Measurements from ENCODE around the gene INSYN2B.

The INSYN2B gene

DNA sequence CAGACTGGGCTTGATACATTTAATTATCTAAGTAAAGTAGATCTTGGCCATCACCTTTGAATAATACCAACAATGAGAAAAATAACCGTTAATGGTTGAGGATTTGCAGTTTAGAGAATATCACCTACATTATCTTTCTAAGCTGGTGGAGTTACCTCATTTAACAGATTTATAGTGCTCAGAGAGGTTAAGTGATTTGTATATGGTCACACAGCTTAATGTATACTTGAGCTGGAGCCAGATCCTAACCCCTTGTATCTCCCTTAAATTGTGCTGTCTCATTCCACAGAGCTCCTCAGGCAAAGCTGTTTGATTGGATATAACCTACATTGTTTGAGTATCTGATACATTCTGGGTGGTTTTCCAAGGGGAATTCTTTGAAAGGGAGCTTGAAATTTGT lies 57.8 kb downstream of the INSYN2B start:
- no peak for DNase-seq

DNA sequence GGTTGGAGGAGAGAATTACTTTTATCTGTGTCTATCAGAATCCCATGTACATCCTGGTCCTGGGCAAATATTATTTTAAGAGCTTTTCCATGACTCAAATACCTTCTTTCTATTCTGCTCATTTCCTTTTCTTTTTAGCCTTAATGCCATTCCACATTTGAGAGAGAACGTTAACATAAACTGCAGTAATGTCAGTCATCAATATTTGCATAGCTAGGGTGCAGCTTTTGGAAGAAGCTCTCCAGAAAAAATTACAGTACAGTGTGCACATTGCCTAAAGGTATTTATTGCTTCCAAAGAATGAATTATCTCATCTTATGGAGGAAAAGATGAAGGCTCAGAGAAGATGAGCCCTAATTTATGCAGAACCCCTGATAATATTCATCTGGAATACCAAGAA lies 58.3 kb downstream of the INSYN2B start:
- no peak for DNase-seq

DNA sequence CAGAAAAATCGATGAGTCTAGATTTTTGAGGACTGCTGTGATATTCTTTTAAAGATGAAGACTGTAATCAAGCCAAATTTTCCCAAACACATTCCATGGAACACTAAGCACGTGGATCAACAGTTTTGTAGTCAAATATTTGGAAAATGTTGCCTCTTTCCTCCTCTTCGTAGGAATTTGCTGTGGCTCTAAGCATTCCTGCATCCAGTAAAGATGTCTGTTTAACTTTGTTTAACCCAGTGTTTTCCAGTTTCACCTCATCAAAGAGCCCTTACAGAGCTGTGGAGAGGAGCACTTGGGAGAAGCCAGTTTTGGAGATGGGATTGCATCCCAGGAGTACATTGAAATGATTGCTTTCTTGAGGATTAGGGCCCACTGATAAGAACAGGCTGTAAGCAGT lies 58.9 kb downstream of the INSYN2B start:
- DNase-seq, result no peak

DNA sequence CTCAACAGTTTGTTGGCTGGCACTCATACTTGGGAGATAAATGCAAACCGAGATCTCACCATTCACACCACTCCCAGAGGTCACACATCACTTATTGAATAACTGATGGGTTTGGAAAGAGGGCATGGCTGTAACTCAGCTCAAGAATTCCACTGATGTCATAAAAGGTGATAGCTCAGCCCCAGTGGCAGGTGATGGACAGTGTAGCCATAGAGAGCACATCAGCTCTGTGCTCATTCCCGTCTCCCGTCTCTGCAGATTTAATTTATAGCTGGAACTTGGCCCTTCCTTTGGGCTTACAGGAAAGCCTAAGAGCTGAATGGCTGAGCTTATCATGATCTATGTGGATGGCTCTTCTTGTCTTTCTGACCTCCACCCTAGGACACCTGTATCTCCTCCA lies 59.8 kb downstream of the INSYN2B start:
- no peak for DNase-seq

DNA sequence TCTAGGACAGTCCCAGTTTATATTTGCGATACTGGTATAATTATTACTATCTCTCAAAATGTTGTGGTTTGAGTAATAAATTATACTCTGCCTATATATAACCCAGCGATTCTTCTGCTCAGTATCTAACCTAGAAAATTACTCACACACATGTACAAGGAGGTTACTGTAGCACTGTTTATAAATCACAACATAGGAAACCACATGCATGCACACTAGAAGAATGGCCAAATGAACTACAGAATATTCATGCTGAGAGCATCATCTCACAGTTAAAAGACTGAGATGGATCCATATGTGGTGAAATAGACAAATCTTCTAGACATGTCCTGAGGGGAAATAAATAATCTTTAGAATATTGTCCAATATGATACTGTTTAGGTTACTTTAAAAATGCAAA lies 62.1 kb downstream of the INSYN2B start:
- DNase-seq, result peak; percentile 51

DNA sequence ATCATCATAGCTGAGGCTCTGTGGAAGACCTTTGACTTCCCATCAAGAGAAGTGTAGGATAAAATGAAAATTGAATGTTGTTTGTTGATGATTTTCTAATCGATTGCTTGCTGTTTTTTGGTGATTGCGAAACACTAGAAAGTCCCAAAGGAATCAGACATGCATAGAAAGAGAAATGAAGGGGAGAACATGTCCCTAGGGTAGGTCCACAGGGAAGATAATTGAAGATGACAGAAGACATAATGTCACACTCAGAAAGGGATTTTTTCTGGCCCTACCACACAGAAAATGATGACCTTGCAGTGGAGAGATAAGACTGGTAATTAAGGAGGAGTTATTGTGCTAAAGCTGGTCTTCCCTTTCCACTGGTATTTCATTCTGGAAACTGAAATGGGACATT lies 62.8 kb downstream of the INSYN2B start:
- no peak for DNase-seq

DNA sequence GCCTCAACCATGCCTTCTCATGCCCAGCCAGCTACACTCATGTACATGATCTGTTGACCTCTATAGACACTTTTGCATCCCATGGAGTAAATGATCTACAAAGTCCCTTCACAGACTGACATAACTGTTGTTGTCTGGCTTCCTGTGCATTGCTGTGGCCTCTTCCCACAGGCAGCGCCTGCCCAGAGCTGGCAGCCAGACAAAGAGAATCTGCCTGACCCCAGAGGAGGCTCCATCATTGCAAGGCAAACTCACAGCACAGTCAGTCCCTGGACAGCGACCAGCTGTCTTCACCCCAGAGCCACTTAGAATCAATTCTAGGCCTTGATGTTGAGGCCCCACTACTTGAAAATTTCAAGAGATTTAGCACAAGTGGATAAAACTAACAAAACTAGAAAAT lies 65.5 kb downstream of the INSYN2B start:
- peak; percentile 59 for DNase-seq

DNA sequence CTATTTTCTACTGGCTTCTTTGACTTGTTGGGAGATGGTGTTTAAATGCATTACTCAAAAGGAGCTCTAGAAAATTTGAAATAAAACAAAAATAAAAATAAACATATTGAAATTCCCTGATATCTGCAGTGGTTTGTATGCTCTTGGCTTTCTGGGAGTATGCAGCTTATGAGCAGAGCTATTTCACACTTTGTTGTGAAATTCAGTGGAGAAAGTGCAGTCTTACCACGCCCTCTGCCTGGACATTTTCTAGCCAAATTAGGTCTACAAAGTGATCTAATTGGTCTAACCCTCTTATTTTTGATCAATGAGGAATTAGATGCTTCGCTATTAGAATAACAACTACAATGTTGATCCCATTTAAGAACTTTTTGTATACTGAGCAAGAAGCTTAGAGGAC lies 66.8 kb downstream of the INSYN2B start:
- DNase-seq, result no peak

DNA sequence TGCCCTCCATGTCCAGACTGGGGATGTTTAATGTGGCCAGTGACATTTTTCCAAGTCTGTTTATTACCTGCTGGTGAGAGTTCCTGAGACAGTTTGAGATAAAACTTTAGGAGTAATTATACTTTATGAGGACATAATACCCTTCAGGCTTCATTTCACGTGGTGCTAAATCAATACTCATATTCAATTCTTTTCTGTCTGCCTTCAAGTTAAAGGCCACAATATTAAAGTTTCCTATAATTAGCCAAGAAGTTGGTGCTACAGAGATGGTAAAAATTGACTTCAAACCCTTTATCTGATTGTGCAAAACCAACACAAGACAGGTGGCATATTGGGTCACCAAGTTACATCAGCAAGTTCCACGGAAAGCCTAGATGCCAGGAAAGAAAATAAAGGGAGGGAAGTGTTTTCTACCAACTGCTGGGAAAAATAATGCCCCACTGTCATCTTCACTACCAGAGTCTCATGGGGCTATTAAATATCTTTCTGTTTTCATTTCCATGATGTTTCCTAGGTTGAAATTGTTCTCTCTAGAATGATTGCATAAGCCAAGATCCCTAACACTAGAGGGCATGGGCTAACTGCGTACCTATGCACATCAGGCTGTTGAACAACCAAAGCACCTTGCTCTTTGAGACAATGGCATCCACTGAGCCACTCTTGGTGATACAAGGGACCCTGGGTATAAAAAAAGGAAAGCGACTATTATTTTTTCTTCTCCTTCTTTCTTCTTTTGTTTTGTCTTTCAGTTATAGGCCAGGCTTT lies 68.7 kb downstream of the INSYN2B start:
- DNase-seq, result no peak

DNA sequence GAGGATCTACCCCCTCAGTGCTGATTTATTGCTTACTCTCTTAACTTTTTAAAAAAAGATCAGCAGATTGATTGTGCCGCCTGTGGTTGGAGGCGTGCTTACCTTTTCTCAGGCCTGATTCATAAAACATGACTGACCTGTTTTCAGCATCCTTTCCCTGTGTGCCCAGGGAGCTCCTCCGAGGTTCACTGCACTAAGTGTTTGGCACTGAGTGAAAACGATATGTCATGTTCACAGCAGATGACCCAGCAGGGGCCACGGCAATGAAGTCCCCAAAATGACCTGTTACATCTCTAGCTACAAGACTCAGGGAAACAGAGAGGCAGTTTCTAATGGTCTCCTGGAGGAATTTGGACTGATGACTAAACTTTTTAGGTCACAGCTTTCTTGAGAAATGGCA lies 69.9 kb downstream of the INSYN2B start:
- DNase-seq, result no peak

DNA sequence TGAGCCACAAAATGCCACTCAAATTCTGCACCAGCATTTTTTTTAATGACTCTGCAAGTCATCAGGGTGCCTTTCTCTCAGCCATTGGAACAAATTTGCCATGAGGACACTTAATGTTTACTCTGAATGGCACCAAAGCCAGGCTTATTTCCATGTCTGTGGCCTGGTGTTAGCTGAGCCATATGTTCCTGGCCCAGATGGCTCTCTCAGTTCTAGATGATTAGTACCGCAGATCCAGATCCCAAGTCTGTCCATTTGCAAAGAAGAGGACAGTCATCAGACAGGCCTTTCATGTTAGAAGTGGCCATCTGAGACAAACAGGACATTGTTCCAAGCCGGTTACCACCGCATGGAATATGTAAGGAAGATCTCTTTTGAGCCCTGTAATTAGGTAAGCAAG lies 70.3 kb downstream of the INSYN2B start:
- no peak for DNase-seq

DNA sequence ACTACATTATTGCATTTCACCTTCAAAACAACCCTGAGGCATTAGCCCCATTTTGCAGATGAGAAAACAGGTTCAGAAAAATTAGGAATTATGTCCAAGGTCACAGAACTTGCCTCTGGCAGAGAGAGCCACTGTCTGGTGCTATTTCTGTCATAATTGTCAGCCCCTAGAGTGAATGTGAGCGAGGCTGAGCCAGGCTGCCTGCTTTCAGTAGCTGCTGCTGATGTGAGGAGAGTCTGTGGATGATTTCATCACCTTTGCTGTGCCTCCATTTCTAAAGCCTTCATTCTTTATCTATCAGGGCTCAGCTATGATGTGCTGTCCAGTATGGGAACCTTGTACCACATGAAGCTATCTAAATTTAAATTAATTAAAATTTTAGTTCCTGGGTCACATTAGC lies 71.4 kb downstream of the INSYN2B start:
- DNase-seq, result no peak

DNA sequence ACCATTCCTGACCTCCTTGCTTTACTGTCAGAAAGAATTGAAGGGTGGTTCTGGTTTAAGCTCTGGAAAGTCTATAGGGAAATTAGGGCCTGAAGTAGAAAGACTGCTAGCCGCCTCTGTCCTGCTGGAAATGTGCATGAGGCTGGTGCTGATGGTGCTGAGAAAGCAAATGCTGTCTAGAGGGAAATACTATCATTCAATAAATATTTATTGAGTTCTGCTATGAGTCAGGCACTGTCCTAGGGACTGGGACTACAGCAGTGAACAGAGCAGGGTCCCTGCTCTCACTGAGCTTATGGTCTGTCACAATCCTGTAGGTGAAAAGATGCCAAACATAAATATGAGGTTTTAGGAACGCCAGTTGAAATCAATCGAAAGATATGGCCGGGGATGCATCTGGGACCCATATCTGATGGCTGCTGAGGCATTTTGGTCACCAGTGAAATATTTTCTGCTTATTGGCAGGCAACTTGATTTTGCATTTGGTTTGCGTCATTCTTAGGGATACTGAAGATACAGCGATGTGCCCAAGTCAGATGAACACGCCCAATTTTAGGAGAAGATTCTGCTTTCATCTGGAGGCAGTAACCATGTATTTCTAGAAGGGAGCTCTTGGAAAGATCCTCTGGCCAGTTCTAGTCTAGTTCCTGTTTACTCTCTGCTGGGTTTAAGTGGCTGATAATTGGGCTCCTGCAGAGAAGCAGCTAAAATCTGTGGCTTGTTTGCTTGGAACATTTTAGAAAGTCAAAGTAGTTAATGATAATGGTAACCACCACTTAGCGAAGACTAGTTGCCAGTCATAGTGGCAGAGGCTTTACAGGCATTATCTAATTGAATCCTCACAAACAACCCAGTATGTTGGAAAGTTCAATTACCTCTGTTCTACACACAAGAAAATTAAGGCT lies 73.3 kb downstream of the INSYN2B start:
- peak; percentile 21 for DNase-seq

DNA sequence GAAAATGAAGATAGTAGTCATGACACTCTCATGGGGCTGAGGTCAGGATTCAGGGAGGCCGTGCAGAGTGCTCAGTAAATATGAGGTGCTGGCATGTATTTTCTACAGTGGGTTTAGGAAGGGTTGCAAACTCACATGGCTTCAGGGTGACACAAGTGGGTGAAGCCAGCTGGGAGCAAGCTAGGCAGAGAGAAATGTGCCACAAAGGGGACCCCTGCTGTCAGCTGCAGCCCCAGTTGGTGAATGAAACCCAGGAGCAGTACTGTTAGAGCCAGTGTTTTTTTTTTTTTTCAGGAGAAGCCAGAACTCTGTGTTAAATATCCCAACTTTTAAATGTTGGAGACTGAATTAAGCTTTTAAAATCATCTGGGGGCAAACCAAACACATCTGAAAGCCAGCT lies 75.3 kb downstream of the INSYN2B start:
- no peak for DNase-seq

DNA sequence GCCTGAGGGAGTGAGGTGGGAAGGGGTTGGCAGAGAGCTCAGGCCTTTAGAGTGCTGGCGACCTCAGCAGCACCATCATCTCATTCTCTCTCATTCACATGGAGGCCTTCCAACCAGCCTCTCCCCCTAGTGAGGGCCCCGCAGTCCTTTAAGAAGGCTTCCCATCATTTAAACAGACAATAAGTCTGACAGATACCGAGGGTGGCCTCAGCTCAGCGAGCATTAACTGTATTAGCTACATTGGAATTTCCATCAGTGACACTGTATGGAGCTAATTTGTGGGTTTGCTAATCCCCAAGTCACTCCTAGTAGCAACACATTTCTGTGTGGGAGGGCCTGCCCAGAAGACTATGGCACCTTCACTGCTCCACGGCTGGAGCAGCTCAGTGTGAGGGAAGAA lies 75.8 kb downstream of the INSYN2B start:
- peak; percentile 48 for DNase-seq

DNA sequence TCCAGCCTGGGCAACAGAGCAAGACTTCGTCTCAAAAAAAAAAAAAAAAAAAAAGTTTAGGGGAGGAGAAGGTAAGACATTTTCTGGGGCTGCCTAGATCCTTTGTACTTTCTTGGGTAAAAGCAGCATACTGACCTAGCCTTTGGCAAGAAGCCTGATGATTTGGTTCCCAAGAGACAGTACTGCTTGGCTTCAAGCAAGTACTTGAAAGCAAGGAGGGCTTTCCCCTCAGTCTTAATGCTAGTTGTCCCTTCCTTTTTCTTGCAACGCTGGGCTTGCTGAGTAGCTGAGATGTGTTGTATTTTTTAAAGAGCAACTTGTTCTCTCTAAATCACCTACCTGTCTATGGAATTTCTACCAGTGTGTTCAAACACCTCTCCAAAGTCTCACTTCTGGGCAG lies 76.2 kb downstream of the INSYN2B start:
- peak; percentile 68 for DNase-seq

DNA sequence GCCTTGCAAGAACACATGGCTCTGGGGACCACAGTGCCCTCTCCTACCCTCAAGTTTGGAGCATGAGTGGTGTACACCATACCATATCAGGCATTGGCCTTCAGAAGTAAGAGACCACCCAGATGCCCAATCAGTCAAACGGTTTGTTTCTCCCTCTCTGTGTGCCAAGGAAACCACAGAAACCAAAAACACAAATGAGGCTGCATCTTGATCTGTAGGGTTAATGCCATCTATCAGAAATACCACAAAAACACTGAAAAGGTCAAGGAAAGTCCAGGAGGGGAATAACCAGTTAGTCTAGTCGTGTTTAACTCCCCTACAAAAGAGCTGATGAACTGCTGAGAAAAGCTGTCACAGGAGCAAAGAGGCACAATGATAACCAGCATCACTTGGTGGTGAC lies 78.4 kb downstream of the INSYN2B start:
- no peak for DNase-seq

DNA sequence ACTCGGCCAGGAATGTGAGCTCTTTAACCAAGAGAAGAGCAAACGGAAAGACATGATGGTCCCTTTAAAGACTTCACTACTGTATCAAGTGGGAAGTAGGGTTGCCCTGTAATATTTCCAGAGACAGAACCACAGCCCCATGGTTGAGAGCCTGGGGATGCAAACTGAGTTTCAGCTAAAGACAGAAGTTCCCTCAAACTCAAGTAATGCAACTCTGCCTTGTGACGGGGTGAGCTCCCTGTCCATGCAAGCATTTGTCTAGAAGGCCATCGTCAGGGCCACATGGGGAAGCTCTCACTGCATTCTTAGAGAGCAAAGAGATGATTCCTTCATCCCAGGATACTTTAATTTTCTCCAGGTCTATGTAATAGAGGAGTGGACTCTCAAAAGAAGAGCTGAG lies 82.8 kb downstream of the INSYN2B start:
- no peak for DNase-seq

DNA sequence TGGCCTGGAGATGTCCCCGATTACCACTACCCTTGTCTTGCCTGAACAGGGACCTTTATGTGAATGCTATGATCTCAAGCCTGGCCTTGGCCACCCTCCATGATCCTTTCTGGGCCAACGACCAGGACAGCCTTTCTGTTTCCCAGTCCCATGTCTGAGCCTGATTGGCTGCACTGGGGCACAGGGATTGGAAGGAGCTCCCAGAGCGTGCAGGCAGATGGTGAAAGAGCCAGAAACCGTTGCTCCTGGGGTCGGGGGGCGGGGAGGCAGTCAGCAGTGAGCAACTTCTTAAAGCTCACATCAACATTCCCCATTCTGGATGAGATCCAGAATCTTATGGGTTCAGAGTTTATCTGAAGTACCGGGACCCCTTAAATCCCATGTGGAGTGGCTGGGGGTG lies 84.4 kb downstream of the INSYN2B start:
- DNase-seq, result peak; percentile 49

DNA sequence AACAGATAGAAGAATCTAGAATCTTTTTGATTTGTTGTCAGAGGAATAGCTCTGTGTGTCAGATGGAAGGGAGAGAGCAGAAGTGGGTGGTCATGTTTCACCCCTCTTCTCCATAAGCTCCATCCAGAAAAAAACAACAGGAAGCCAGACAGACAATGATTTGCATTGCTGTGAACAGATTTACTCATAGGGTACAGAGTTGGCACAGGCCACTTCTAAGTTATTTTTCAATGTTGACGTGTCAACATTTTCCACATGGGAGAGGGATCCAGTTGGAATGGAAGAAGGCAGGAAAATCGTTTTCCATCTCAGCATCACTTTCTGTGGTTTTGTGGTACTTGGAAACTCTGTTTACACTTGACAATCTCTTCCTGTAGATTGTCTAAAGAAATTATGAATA lies 86.7 kb downstream of the INSYN2B start:
- DNase-seq, result peak; percentile 75

DNA sequence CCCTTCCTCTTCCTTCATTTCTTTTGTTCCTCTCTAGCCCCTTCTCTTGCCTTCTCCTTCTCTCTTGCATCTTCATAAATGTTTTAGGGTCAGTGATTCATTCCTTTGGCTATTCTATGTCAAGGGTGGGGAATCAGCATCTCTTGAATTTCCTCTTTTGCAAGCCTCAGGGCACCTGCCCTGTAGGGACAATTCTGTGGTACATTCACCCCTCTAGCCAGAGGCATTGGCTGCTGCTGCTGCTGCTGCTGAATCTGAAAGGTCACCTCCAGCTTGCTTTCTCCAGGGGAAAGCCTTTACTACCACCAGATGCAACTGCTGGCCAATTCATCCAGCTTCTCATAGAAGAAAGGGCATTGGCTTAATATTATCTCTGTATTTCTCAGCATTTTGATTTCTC lies 87.3 kb downstream of the INSYN2B start:
- no peak for DNase-seq

DNA sequence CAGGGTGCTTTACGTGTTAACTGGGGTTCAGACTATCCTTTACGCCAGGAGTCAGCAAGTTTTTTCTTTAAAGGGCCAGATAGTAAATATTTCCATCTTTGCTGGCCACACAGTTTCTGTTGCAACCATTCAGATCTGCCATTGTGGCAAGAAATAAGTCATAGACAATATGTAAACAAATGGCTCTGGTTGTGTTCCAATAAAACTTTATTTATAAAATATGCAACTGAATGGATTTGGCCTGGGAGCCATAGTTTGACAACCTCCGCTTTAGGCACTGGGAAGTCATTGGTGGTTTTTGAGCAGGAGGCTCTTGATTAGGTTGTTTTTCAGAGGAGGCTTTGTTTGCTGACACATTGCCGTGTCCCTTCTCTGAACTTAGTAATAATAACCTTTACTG lies 90.7 kb downstream of the INSYN2B start:
- DNase-seq, result no peak

DNA sequence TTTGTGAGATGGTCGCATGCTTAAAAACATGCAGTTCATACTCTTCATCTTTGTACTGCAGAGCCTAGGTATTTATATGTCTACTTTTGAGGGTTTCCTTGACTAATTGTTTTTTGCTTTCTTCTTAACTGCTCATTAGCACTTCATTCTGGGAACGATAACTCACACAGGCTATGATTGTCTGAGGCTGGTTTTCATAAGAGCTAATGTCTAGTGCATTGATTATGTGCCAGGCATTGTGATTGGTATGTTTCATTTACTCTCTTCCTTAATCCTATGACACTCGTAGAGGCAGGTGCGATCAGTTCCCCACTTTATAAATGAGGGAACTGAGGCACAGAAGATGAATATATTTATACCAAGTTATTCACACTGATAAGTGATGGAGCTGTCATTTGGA lies 93.6 kb downstream of the INSYN2B start:
- DNase-seq, result no peak

DNA sequence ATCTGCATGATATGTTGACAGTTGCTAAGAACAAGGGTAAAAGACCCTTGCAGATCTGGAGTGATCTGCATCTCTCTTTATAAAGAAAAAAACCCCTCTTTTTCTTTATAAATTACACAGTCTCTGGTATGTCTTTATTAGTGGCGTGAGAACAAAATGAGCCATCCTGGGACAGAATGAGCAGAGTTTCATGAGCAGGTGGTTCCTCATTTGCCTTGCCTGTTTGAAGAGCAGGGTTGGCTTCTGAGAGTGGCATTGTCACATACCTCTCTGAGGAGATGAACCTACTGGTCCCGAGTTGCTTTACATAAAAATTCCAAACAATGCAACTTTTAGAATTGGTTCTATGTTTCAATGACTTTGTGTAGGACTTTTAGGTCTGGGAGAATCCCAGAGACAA lies 94.3 kb downstream of the INSYN2B start:
- no peak for DNase-seq
